ENCODE measurements around the gene HUS1.
"Not testable (repeated sequence)": the region's sequence is repeated elsewhere in the genome, so short reads cannot be mapped to it uniquely, and the experiment has no call there.

The HUS1 gene

DNA sequence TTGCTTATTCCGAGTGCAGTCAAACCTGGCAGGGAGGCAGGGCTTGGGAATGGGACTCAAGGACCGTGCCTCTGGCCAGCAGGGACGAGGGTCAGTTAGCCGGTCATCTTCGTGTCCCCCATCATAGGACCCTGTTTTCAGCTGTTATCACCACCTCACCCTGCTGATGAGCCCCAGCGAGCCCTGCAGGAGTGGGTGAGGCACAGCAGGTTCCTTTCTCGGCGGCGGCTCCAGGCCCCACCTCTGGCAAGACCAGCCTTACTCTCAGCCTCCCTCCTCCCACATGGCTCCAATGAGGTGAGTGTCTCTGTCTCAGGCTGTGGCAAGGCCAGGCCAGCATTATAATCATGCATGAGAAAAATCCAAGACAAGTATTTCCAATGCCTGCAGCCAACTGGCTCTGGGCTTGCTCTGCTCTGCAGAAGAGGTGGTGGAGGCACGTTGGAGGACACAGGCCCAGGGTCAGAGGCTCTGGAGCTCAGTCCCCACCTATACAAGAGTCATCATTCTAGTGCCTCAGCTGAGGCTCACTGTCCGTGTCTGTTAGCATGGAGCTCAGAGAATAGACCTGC is 46.9 kb downstream of the HUS1 start:
- intact Hi-C loops (cut with DNase I): no loop called here
- DNase-seq: peak in 1 of 10 donors; percentile 69

DNA sequence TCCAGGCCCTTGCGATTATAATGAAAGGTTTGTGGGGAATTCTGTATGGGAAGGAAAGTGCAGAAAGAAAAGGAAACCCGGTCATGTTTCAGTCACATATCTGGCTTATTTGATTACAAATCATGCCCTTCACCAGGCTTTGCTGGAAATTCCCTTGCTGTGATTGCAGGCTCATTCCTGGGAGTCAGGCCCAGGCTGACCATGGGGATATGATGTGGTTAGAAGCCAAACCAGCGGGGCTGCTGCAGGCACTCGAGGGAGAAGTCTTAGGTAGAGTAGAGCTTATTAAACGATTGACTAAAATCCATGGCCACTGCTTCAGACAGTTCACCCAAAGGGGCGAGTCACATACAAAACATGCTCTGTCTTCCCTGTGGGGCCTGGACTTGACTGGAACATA is 47.4 kb downstream of the HUS1 start:
- DNase-seq: no peak

DNA sequence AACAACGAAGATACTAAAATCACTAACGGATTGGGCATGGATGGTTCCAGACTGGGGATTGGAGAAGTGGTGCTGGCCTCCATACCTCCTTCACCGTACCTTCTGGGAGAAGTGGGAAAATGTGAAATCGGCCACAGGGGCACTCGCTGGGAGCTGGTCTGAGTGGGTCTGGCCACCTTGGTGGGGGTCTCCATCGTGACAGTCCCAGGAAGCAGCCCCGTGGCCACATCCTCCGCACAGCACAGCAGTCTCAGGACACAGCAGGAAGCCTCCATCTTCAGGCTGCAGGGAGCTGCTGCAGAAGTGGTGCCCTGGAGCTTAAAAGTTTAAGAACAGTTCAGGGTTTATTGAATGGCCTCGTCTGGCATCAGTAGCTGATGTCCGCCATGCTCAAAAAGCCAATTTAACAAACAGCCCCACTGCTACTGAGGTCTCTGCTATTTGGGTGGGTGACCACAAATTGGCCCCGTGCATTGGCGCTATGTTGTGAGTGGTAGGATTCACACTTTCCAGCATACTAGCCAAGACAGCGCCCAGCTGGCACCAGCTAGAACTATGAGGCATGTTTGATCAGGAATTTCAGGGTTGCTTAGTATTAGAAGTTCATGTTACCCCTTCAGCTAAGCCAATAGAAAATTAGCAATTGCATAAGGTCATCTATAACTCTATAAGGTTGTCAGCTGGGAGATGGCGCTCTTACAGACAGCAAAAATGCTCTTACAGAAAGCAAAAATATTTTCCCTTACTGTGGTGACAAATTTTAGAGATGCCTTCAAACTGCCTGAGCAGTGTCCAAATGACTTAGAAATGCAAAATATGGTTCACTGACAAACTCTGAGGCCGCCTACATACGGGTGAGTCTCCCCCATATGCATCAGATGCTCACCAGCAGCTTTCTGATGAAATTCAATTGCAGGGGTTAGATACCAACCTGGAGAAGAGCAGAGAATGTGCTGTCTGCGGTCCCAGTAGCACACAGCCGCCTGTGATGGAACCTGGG is 48.1 kb downstream of the HUS1 start:
- intact Hi-C loops (cut with DNase I): no loop called here
- peak in 2 of 10 donors; percentile 49 to 62 for DNase-seq

More for the DNA sequence above, 47.4 kb downstream of the HUS1 start:
- intact Hi-C loops (cut with DNase I): no loop called here

- DNase-seq: no peak
- intact Hi-C loops (cut with DNase I): no loop called here
Measured at GRCh38 chr7:47924266-47924665, 55.1 kb downstream of the HUS1 start.

DNA sequence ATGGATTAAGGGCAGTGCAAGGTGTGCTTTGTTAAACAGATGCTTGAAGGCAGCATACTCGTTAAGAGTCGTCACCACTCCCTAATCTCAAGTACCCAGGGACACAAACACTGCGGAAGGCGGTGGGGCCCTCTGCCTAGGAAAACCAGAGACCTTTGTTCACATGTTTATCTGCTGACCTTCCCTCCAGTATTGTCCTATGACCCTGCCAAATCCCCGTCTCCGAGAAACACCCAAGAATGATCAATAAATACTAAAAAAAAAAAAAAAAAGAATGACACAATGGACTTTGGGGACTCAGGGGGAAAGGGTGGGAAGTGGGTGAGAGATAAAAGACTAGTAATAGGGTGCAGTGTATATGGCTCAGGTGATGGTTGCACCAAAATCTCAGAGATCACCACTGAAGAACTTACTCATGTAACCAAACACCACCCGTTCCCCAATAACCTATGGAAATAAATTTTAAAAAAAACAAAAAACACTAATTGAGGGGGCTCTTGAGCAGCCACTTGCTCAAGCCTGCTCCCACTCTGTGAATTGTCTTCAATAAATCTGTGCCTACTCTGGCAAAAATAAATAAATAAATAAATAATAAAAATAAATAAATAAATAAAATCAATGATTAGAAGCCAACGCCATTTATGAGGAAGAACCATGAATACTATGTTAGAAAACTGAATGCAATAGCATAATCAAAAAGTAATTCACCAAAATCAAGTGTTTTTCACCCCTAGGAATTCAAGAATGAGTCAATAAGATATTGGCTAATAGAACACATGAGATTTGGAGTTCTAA is 56.1 kb downstream of the HUS1 start:
- intact Hi-C loops (cut with DNase I); DNase-seq: not testable (repeated sequence)

GRCh38 chr7:47916514-47916913 is 62.9 kb downstream of the HUS1 start:
- DNase-seq: not testable (repeated sequence)
- intact Hi-C loops (cut with DNase I): loop anchor here (10.0 kb wide), 1 partner anchor 58 kb away; the partner anchor contains the start of gene HUS1

GRCh38 chr7:47915616-47915976 is 63.8 kb downstream of the HUS1 start:
- intact Hi-C loops (cut with DNase I): loop anchor here (10.0 kb wide), 1 partner anchor 59 kb away; the partner anchor contains the start of gene HUS1
- no peak for DNase-seq

- intact Hi-C loops (cut with DNase I): loop anchor here (10.0 kb wide), 1 partner anchor 60 kb away; the partner anchor contains the start of gene HUS1
- DNase-seq: no peak
Measured at GRCh38 chr7:47914717-47915615, 64.4 kb downstream of the HUS1 start.

All from posterior cingulate gyrus (tissue), 11 donors.